GM21381 (cell line): Measurements from ENCODE around the gene CTNNBL1.

Experiments used
- ATAC-seq: cut with Tn5 transposase; IDR thresholded peaks from one replicate; pipeline ENCODE4 v1.9.1; 2021; ENCODE audit warnings: mild to moderate bottlenecking, moderate library complexity; ENCODE audit not compliant: unreplicated experiment

The CTNNBL1 gene

GRCh38 chr20:37913567-37914366 lies 219.9 kb downstream of the CTNNBL1 start:
- no peak for ATAC-seq

GRCh38 chr20:37914367-37914671 lies 220.5 kb downstream of the CTNNBL1 start:
- ATAC-seq: no peak

GRCh38 chr20:37914672-37915433 lies 221.0 kb downstream of the CTNNBL1 start:
- ATAC-seq: no peak

- no peak for ATAC-seq
These were observed 221.6 kb downstream of the CTNNBL1 start for GRCh38 chr20:37915434-37915787.

- ATAC-seq: no peak
These were observed 222.2 kb downstream of the CTNNBL1 start for GRCh38 chr20:37915800-37916570.

- no peak for ATAC-seq
These were observed 223.6 kb downstream of the CTNNBL1 start for GRCh38 chr20:37917461-37917860.

GRCh38 chr20:37918035-37918434 lies 224.2 kb downstream of the CTNNBL1 start:
- ATAC-seq: no peak

GRCh38 chr20:37919389-37920040 lies 225.7 kb downstream of the CTNNBL1 start:
- ATAC-seq: no peak

- ATAC-seq: no peak
These were observed 226.4 kb downstream of the CTNNBL1 start for GRCh38 chr20:37920270-37920669.

- ATAC-seq: no peak
These were observed 227.0 kb downstream of the CTNNBL1 start for GRCh38 chr20:37920679-37921322.

- ATAC-seq: peak; percentile 57
These were observed 227.6 kb downstream of the CTNNBL1 start for GRCh38 chr20:37921341-37921929.
